K562 (cell line): ENCODE measurements around the gene PI4KA. TPM values are rescaled to one million over a fixed set of nuclear protein-coding genes. Genes with fewer than 3 reads are reported as not detected.

Experiments used
- CBFA2T2 ChIP-seq: fragments of 450-650 bp; conservative IDR thresholded peaks from 2 replicates; pipeline ENCODE4 v1.6.1; 2017; ENCODE audit warnings: mild to moderate bottlenecking
- CBFB ChIP-seq: sonication (generic); formaldehyde crosslinking; IDR thresholded peaks from 2 replicates; pipeline ENCODE4 v1.4.0; 2020; ENCODE audit warnings: mild to moderate bottlenecking, missing genetic modification reagents
- CEBPG ChIP-seq, 3 experiments: fragments of 200-800 bp in 1 of 3; sonication (Bioruptor generic) in 1 of 3; sonication (generic) in 1 of 3; formaldehyde crosslinking in 1 of 3; IDR thresholded peaks in 2 of 3; conservative IDR thresholded peaks in 1 of 3; 2 replicates each; pipeline versions ENCODE4 v1.6.1 to v1.8.0; 2016 to 2022; ENCODE audit warnings: missing compliant biosample characterization in 2 of 3, missing genetic modification characterization in 2 of 3, mild to moderate bottlenecking in 1 of 3, missing genetic modification reagents in 1 of 3
- DPF2 ChIP-seq: fragments of 450-650 bp; IDR thresholded peaks from 2 replicates; pipeline ENCODE4 v1.6.1; 2016
- ETS2 ChIP-seq: IDR thresholded peaks from 2 replicates; pipeline ENCODE4 v1.6.1; 2016; ENCODE audit warnings: borderline replicate concordance, missing genetic modification characterization, mild to moderate bottlenecking, moderate library complexity, missing compliant biosample characterization; ENCODE audit not compliant: poor library complexity, severe bottlenecking
- HDAC8 ChIP-seq: fragments of 450-650 bp; IDR thresholded peaks from 2 replicates; pipeline ENCODE4 v1.6.1; 2016; ENCODE audit warnings: mild to moderate bottlenecking, missing genetic modification characterization, moderate library complexity, missing compliant biosample characterization
- RBM17 ChIP-seq: fragments of 200-400 bp; formaldehyde crosslinking; IDR thresholded peaks from 2 replicates; pipeline ENCODE4 v1.6.1; 2017; ENCODE audit warnings: low read depth, mild to moderate bottlenecking, low read length, borderline replicate concordance
- RUNX1 ChIP-seq: sonication (generic); IDR thresholded peaks from 2 replicates; pipeline ENCODE4 v1.6.1; 2016; ENCODE audit warnings: antibody characterized with exemption, low read depth
- SMARCA4 ChIP-seq: fragments of 450-650 bp; IDR thresholded peaks from 2 replicates; pipeline ENCODE4 v1.6.1; 2016
- TAF1 ChIP-seq: IDR thresholded peaks from 2 replicates; pipeline ENCODE4 v1.6.1; 2011; ENCODE audit warnings: mild to moderate bottlenecking, low read length, moderate library complexity; ENCODE audit not compliant: insufficient read depth, control insufficient read depth, severe bottlenecking; ENCODE audit errors: extremely low read depth
- ZBTB7A ChIP-seq: IDR thresholded peaks from 2 replicates; pipeline ENCODE4 v1.6.1; 2011; ENCODE audit warnings: low read depth, mild to moderate bottlenecking, low read length, moderate library complexity, borderline replicate concordance; ENCODE audit not compliant: control insufficient read depth
- ZNF324 ChIP-seq: fragments of 250-450 bp; sonication (Bioruptor Pico); IDR thresholded peaks from 2 replicates; pipeline ENCODE4 v1.4.0; 2020; ENCODE audit warnings: mild to moderate bottlenecking
- ZNF551 ChIP-seq: fragments of 250-450 bp; sonication (Bioruptor Pico); IDR thresholded peaks from 2 replicates; pipeline ENCODE4 v1.5.0; 2021; ENCODE audit warnings: mild to moderate bottlenecking, moderate library complexity
- ZNF778 ChIP-seq: fragments of 450-650 bp; formaldehyde crosslinking; IDR thresholded peaks from 2 replicates; pipeline ENCODE4 v1.4.0; 2020; ENCODE audit warnings: mild to moderate bottlenecking, moderate library complexity
- polyA plus RNA-seq, 8 experiments: library from polyadenylated mRNA; depleted of rRNA in 4 of 8; stranded (reverse) in 5 of 8; unstranded in 3 of 8; fragments of >200 nt; fragmentation: Nextera tagmentation in 2 of 8; fragmentation: Illumina TruSeq in 1 of 8; extraction: Ambion mirVana in 2 of 8; extraction: Trizol in 1 of 8; gene quantifications; 2 replicates each; pipeline versions ENCODE4 v1.2.1 to v1.2.3, GENCODE V29; 2011 to 2014; ENCODE audit warnings: inconsistent platforms in 1 of 8, missing spikeins in 1 of 8
- total RNA-seq, 7 experiments: library from RNA; depleted of rRNA in 6 of 7; stranded (reverse); fragments of >200 nt in 6 of 7; fragmentation: Illumina TruSeq in 2 of 7; extraction: Trizol in 2 of 7; gene quantifications; 2 replicates each; pipeline versions ENCODE4 v1.2.1 to v1.2.3, GENCODE V29; 2011 to 2021; ENCODE audit warnings: low replicate concordance in 1 of 7
- TF ChIP-seq, protein P1 (sequence below): fragments of 250-450 bp; sonication (Bioruptor Pico); IDR thresholded peaks from 2 replicates; pipeline ENCODE4 v1.5.0; 2021; ENCODE audit warnings: mild to moderate bottlenecking, borderline replicate concordance
- TF ChIP-seq, protein P2 (sequence below): fragments of 250-450 bp; sonication (Bioruptor Pico); IDR thresholded peaks from 2 replicates; pipeline ENCODE4 v1.4.0; 2020
- TF ChIP-seq, protein P3 (sequence below): sonication (generic); formaldehyde crosslinking; IDR thresholded peaks from 2 replicates; pipeline ENCODE4 v1.8.0; 2022; ENCODE audit warnings: mild to moderate bottlenecking, low read depth, missing genetic modification reagents
- TF ChIP-seq, protein P4 (sequence below): fragments of 250-450 bp; sonication (Bioruptor Pico); IDR thresholded peaks from 2 replicates; pipeline ENCODE4 v1.5.0; 2020; ENCODE audit warnings: mild to moderate bottlenecking

Gene PI4KA
- total and polyA plus RNA-seq, 9 of the 15 experiments (the other 6 are each of a cell fraction or from before 2014, with no cell fraction given), result 7.3 to 187 (median 84.7) TPM

DNA sequence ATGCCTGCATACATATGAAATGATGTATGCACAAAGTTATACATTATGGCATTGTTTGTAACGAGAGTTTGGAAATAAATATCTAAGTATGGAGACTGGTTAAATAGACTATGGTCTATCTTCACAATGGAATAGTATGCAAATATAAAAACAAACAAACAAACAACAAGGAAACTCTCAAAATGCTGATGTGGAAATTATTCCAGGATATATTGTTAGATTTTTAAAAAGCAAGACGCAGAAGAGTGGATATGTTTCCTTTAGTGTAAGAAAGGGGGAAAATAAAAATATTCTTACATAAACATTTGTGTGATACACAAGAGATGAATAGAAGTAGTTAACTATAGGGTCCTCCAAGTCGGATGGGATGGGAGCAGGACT lies 47.8 kb upstream of the PI4KA start (continued):
- TF ChIP-seq, protein P1, sequence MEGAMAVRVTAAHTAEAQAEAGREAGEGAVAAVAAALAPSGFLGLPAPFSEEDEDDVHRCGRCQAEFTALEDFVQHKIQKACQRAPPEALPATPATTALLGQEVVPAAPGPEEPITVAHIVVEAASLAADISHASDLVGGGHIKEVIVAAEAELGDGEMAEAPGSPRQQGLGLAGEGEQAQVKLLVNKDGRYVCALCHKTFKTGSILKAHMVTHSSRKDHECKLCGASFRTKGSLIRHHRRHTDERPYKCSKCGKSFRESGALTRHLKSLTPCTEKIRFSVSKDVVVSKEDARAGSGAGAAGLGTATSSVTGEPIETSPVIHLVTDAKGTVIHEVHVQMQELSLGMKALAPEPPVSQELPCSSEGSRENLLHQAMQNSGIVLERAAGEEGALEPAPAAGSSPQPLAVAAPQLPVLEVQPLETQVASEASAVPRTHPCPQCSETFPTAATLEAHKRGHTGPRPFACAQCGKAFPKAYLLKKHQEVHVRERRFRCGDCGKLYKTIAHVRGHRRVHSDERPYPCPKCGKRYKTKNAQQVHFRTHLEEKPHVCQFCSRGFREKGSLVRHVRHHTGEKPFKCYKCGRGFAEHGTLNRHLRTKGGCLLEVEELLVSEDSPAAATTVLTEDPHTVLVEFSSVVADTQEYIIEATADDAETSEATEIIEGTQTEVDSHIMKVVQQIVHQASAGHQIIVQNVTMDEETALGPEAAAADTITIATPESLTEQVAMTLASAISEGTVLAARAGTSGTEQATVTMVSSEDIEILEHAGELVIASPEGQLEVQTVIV (CRISPR knock-in tag), result peak; percentile 49; the same call in 1 of the 2 replicates
- TF ChIP-seq ZNF551 (CRISPR knock-in tag), result no peak
- TF ChIP-seq RUNX1, result no peak
- TF ChIP-seq CEBPG (CRISPR knock-in tag; IDR thresholded peaks at IDR 0.05), result no peak
- peak in 1 of 2 experiments; percentile 7; a peak in 1 of 4 replicates for TF ChIP-seq CEBPG (tag; conservative IDR thresholded peaks at IDR 0.05 in 1 of 2, IDR thresholded peaks at IDR 0.05 in 1 of 2)
- TF ChIP-seq ETS2 (tag), result no peak
- TF ChIP-seq RBM17, result no peak
- TF ChIP-seq ZNF324 (CRISPR knock-in tag), result no peak
- TF ChIP-seq SMARCA4, result no peak
- no peak for TF ChIP-seq HDAC8
- TF ChIP-seq CBFB (CRISPR knock-in tag), result no peak
- TF ChIP-seq, protein P2, sequence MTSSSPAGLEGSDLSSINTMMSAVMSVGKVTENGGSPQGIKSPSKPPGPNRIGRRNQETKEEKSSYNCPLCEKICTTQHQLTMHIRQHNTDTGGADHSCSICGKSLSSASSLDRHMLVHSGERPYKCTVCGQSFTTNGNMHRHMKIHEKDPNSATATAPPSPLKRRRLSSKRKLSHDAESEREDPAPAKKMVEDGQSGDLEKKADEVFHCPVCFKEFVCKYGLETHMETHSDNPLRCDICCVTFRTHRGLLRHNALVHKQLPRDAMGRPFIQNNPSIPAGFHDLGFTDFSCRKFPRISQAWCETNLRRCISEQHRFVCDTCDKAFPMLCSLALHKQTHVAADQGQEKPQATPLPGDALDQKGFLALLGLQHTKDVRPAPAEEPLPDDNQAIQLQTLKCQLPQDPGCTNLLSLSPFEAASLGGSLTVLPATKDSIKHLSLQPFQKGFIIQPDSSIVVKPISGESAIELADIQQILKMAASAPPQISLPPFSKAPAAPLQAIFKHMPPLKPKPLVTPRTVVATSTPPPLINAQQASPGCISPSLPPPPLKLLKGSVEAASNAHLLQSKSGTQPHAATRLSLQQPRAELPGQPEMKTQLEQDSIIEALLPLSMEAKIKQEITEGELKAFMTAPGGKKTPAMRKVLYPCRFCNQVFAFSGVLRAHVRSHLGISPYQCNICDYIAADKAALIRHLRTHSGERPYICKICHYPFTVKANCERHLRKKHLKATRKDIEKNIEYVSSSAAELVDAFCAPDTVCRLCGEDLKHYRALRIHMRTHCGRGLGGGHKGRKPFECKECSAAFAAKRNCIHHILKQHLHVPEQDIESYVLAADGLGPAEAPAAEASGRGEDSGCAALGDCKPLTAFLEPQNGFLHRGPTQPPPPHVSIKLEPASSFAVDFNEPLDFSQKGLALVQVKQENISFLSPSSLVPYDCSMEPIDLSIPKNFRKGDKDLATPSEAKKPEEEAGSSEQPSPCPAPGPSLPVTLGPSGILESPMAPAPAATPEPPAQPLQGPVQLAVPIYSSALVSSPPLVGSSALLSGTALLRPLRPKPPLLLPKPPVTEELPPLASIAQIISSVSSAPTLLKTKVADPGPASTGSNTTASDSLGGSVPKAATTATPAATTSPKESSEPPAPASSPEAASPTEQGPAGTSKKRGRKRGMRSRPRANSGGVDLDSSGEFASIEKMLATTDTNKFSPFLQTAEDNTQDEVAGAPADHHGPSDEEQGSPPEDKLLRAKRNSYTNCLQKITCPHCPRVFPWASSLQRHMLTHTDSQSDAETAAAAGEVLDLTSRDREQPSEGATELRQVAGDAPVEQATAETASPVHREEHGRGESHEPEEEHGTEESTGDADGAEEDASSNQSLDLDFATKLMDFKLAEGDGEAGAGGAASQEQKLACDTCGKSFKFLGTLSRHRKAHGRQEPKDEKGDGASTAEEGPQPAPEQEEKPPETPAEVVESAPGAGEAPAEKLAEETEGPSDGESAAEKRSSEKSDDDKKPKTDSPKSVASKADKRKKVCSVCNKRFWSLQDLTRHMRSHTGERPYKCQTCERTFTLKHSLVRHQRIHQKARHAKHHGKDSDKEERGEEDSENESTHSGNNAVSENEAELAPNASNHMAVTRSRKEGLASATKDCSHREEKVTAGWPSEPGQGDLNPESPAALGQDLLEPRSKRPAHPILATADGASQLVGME (CRISPR knock-in tag), result no peak
- no peak for TF ChIP-seq TAF1
- TF ChIP-seq ZBTB7A, result no peak
- TF ChIP-seq, protein P3, sequence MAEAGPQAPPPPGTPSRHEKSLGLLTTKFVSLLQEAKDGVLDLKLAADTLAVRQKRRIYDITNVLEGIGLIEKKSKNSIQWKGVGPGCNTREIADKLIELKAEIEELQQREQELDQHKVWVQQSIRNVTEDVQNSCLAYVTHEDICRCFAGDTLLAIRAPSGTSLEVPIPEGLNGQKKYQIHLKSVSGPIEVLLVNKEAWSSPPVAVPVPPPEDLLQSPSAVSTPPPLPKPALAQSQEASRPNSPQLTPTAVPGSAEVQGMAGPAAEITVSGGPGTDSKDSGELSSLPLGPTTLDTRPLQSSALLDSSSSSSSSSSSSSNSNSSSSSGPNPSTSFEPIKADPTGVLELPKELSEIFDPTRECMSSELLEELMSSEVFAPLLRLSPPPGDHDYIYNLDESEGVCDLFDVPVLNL (CRISPR knock-in tag), result no peak
- no peak for TF ChIP-seq ZNF778 (CRISPR knock-in tag)
- TF ChIP-seq, protein P4, sequence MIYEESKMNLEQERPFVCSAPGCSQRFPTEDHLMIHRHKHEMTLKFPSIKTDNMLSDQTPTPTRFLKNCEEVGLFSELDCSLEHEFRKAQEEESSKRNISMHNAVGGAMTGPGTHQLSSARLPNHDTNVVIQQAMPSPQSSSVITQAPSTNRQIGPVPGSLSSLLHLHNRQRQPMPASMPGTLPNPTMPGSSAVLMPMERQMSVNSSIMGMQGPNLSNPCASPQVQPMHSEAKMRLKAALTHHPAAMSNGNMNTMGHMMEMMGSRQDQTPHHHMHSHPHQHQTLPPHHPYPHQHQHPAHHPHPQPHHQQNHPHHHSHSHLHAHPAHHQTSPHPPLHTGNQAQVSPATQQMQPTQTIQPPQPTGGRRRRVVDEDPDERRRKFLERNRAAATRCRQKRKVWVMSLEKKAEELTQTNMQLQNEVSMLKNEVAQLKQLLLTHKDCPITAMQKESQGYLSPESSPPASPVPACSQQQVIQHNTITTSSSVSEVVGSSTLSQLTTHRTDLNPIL (CRISPR knock-in tag), result no peak
- no peak for TF ChIP-seq CBFA2T2
- TF ChIP-seq DPF2, result no peak
